Suprapubic skin (tissue), 4 donors: ENCODE data around the gene KCNIP3. TPM values are rescaled to one million over a fixed set of nuclear protein-coding genes. Genes with fewer than 3 reads are reported as not detected.
A peak's percentile ranks its signal among the peaks of the same experiment; 100 is the strongest.

Experiments used
- DNase-seq, 2 donors: peaks; one replicate each; pipeline ENCODE4 v3.0.0-alpha.2; 2019; ENCODE audit warnings: low spot score in 2 of 2
- H3K27ac ChIP-seq: fragments of 200-600 bp; sonication (generic); one replicate; pipeline ENCODE4 v1.5.1; 2019
- H3K27me3 ChIP-seq: fragments of 200-600 bp; sonication (generic); one replicate; pipeline ENCODE4 v1.5.1; 2019
- H3K36me3 ChIP-seq: fragments of 200-600 bp; sonication (generic); one replicate; pipeline ENCODE4 v1.5.1; 2019
- H3K4me1 ChIP-seq: fragments of 200-600 bp; sonication (generic); one replicate; pipeline ENCODE4 v1.5.1; 2019
- H3K4me3 ChIP-seq: fragments of 200-600 bp; sonication (generic); one replicate; pipeline ENCODE4 v1.5.1; 2019; ENCODE audit warnings: mild to moderate bottlenecking
- H3K9me3 ChIP-seq: fragments of 200-600 bp; sonication (generic); one replicate; pipeline ENCODE4 v1.5.1; 2019
- EP300 ChIP-seq: sonication (generic); formaldehyde crosslinking; IDR thresholded peaks from one replicate; pipeline ENCODE4 v1.6.1; 2017; ENCODE audit warnings: antibody characterized with exemption
- POLR2A ChIP-seq, 2 donors: fragments of 450-650 bp; IDR thresholded peaks; one replicate each; pipeline ENCODE4 v1.6.1; 2017; ENCODE audit warnings: antibody characterized with exemption in 2 of 2, mild to moderate bottlenecking in 2 of 2, moderate library complexity in 2 of 2
- POLR2AphosphoS5 ChIP-seq, 3 donors: sonication (generic); formaldehyde crosslinking; IDR thresholded peaks; one replicate each; pipeline ENCODE4 v1.6.1; 2017; ENCODE audit warnings: antibody characterized with exemption in 3 of 3
- WGBS: methylation state at CpG from one replicate; pipeline ENCODE4 v1.1.5; 2018; 5-methylcytosine and 5-hydroxymethylcytosine counted together
- total RNA-seq, 4 donors: library from RNA; depleted of rRNA; stranded (reverse); fragments of >200 nt; gene quantifications; one replicate each; pipeline ENCODE4 v1.1.0, GENCODE V29; 2016
- TF ChIP-seq, protein P1 (sequence below), 2 donors: fragments of 200-600 bp in 1 of 2; fragments of 450-650 bp in 1 of 2; sonication (generic) in 1 of 2; IDR thresholded peaks; one replicate each; pipeline ENCODE4 v1.5.1; 2016 to 2019; ENCODE audit warnings: antibody characterized with exemption in 2 of 2, mild to moderate bottlenecking in 1 of 2, moderate library complexity in 1 of 2

Gene KCNIP3
- total RNA-seq, 4 donors from 2014 or later, result 7.1 to 21.6 (median 13.6) TPM

DNA sequence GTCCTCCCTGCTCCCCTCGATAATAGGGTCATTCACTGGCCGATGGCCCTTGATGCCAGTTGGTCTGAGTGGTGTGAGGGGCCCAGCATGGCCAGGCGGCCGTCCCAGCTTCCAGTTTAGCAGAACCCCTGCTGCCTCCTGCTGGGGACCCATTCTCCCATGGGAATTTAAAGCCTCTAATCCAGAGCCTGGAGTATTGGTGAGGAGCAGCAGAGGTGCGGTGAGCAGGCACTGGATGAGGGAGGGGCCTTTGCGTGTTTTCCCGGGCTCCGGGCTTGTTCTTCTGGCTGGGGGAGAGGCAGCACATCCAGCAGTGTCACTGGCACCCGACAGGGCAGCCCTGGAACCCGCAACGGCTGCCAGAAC, 17.4 kb downstream of the KCNIP3 start:
- no peak for TF ChIP-seq POLR2AphosphoS5 (IDR thresholded peaks at IDR 0.05)
- peaks cover 3% of the 10 kb centered on the region for H3K27me3 ChIP-seq
- no peaks in the 10 kb centered on the region for H3K36me3 ChIP-seq
- DNase-seq, result no peak
- no CpG with 5 or more reads among the region's 11 CpGs for WGBS
- H3K27ac ChIP-seq, result no peak overlapping the region
- H3K4me3 ChIP-seq, result no peak overlapping the region
- peaks cover 37% of the 10 kb centered on the region for H3K4me1 ChIP-seq
- no peaks in the 10 kb centered on the region for H3K9me3 ChIP-seq

DNA sequence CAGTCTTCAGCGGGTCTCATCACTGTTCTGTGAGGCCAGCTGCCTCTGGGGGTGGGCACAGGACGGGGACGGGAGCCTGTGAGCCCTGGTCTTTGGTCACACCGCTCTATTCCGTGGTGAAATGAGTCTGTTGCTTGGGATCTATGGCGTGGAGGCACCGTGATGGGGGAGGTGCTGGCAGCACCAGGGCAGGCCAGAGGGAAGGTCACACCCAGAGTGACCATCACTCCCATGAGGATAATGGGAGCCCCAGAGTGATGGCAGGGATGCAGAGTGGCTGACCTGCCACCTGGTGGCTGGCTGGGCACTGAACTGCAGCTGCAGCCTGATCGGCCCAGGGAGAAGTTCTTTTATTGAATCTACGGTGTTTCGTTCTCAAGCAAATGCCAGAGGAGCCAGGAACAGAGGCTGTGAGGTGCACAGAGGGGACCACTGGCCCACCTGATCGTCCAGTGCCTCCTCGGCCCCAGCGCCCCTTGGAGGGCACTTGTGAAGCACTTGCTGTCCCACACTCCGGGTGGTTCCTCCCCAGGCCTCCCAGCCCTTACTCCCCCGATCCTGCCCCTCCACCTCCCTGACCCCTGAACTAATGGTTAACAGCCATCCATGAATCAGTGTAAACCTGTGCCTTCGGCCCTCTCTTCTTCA, 17.9 kb downstream of the KCNIP3 start:
- TF ChIP-seq, protein P1, sequence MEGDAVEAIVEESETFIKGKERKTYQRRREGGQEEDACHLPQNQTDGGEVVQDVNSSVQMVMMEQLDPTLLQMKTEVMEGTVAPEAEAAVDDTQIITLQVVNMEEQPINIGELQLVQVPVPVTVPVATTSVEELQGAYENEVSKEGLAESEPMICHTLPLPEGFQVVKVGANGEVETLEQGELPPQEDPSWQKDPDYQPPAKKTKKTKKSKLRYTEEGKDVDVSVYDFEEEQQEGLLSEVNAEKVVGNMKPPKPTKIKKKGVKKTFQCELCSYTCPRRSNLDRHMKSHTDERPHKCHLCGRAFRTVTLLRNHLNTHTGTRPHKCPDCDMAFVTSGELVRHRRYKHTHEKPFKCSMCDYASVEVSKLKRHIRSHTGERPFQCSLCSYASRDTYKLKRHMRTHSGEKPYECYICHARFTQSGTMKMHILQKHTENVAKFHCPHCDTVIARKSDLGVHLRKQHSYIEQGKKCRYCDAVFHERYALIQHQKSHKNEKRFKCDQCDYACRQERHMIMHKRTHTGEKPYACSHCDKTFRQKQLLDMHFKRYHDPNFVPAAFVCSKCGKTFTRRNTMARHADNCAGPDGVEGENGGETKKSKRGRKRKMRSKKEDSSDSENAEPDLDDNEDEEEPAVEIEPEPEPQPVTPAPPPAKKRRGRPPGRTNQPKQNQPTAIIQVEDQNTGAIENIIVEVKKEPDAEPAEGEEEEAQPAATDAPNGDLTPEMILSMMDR (IDR thresholded peaks at IDR 0.05), result peak; percentile 25 to 65
- TF ChIP-seq POLR2AphosphoS5 (IDR thresholded peaks at IDR 0.05) (no peak), POLR2A (IDR thresholded peaks at IDR 0.05) (no peak)
- H3K4me1 ChIP-seq, result peaks cover 42% of the 10 kb centered on the region
- WGBS, result 70% methylated on average over 15 of the region's 16 CpGs

DNA sequence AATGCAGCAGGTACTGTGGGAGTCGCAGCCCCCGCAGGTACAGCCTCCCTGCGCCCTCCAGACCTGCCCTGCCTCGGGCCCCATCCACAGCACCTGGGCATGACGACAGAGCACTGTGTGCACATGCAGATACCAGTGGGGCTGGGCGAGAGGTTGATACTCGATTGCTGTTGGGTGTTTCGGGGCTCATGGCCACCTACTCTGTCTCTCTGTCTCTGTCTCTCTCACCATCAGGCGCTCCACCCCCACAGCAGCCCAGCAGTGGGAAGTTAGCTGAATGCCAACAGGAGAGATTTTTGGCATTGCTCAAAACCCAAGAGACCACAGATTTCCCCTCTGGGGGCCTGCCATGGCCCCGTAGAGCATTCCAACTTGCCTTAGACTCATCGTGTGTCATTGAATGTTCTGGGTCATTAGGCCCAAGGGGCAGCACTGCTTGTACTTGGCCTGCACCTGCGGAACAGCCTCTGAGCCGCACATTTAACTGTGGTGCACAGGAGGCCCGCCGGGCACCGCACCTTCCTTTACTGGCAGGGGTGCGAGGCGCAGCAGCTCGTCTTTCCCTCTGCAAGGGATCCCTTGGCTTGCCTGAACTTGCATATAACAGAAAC, 18.8 kb downstream of the KCNIP3 start:
- Histone ChIP-seq H3K36me3 (no peaks in the 10 kb centered on the region), H3K4me1 (peaks cover 45% of the 10 kb centered on the region), H3K27ac (no peak overlapping the region), H3K27me3 (peaks cover 3% of the 10 kb centered on the region), H3K4me3 (no peak overlapping the region), H3K9me3 (no peaks in the 10 kb centered on the region)
- 49% methylated on average over 12 of the region's 19 CpGs for WGBS
- no peak for TF ChIP-seq EP300
- no peak for TF ChIP-seq POLR2A (IDR thresholded peaks at IDR 0.05)
- no peak for TF ChIP-seq POLR2AphosphoS5 (IDR thresholded peaks at IDR 0.05)
- TF ChIP-seq, protein P1 (IDR thresholded peaks at IDR 0.05), result no peak
- no peak for DNase-seq

More for the DNA sequence above, 17.9 kb downstream of the KCNIP3 start:
- no peak for DNase-seq
- no peaks in the 10 kb centered on the region for H3K9me3 ChIP-seq
- H3K36me3 ChIP-seq, result no peaks in the 10 kb centered on the region
- peaks cover 3% of the 10 kb centered on the region for H3K27me3 ChIP-seq
- H3K4me3 ChIP-seq, result no peak overlapping the region
- no peak overlapping the region for H3K27ac ChIP-seq

DNA sequence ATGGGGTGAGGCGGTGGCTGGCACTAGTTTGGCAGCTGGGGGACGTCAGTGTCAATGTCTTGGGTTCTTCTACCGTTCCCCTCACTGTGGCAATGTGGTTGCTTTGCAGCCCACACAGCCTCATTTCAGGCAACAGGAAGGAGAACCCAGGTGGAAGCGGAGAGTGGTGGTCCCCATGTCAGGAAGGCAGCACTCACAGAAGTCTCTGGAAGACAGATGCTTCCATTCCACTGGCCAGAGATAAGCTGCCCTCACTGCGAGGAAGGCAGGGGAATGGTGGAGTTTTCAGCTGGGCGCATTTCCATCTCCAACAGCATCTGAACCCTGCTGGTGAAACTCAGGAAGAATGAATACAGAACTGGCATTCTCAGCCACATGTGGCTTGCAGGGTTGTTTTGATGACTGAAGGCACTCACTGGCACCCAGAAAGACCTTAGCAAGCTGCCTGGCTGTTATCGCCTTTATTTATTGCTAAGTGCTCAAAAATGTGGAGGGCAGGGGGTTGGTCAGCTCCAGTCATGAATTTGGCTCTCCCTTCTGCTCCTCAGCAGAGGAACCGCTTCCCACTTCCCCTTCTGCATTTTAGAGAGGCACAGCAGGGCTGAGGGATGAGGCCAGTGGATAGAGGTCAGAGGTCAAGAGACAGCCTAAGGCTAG, 19.4 kb downstream of the KCNIP3 start:
- DNase-seq, result no peak
- peaks cover 44% of the 10 kb centered on the region for H3K4me1 ChIP-seq

DNA sequence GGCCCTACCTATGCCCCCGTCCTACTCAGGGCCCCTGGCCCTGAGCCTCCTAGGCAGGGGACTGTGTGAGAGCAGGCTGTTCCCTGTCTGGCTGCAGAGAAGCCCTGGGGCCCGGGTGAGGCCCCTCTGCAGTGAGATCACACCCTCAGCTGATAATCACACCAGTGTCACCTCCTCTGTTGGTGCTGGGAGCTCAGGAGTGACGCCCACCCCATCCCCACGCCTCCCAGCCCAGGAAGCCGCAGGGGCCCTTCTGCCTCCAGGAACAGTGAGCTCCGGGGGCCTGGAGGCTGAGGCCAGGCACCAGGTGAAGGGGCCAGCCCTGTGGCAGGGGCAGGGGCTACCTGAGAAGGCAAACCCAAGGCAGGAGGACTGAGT, 20.0 kb downstream of the KCNIP3 start:
- H3K27me3 ChIP-seq, result peaks cover 3% of the 10 kb centered on the region
- peaks cover 44% of the 10 kb centered on the region for H3K4me1 ChIP-seq
- DNase-seq, result no peak
- no peaks in the 10 kb centered on the region for H3K9me3 ChIP-seq
- no peak overlapping the region for H3K4me3 ChIP-seq
- WGBS, result 14% methylated on average over 1 of the region's 6 CpGs
- H3K27ac ChIP-seq, result no peak overlapping the region
- H3K36me3 ChIP-seq, result no peaks in the 10 kb centered on the region
- TF ChIP-seq POLR2A (IDR thresholded peaks at IDR 0.05) (no peak), POLR2AphosphoS5 (IDR thresholded peaks at IDR 0.05) (no peak), EP300 (no peak)
- TF ChIP-seq, protein P1 (IDR thresholded peaks at IDR 0.05), result no peak

More for the DNA sequence above, 19.4 kb downstream of the KCNIP3 start:
- peaks cover 3% of the 10 kb centered on the region for H3K27me3 ChIP-seq
- no peak overlapping the region for H3K27ac ChIP-seq
- TF ChIP-seq EP300 (no peak), POLR2A (IDR thresholded peaks at IDR 0.05) (no peak), POLR2AphosphoS5 (IDR thresholded peaks at IDR 0.05) (no peak)
- TF ChIP-seq, protein P1 (IDR thresholded peaks at IDR 0.05), result no peak
- H3K9me3 ChIP-seq, result no peaks in the 10 kb centered on the region
- H3K4me3 ChIP-seq, result no peak overlapping the region
- 55% methylated on average over 8 of the region's 8 CpGs for WGBS
- no peaks in the 10 kb centered on the region for H3K36me3 ChIP-seq
